Uterus (tissue), 4 donors: ENCODE results near the gene PDK2. TPM values are rescaled to one million over a fixed set of nuclear protein-coding genes. Genes with fewer than 3 reads are reported as not detected.

Experiments
- DNase-seq, 2 donors: peaks; one replicate each; pipeline ENCODE4 v3.0.0-alpha.2; 2019 to 2020
- H3K27ac ChIP-seq, 2 donors: fragments of 200-600 bp; sonication (generic); 1 replicate in 1 of 2; 2 replicates in 1 of 2; pipeline ENCODE4 v1.5.1; 2016 to 2018
- H3K27me3 ChIP-seq, 2 donors: fragments of 200-600 bp; sonication (generic); one replicate each; pipeline ENCODE4 v1.5.1; 2018 to 2019; ENCODE audit warnings: control low read depth in 1 of 2
- H3K36me3 ChIP-seq, 2 donors: fragments of 200-600 bp; sonication (generic); one replicate each; pipeline ENCODE4 v1.5.1; 2019; ENCODE audit warnings: control low read depth in 1 of 2
- H3K4me1 ChIP-seq, 2 donors: fragments of 200-600 bp; sonication (generic); one replicate each; pipeline ENCODE4 v1.5.1; 2018 to 2019; ENCODE audit warnings: control low read depth in 1 of 2
- H3K4me3 ChIP-seq, 2 donors: fragments of 200-600 bp; sonication (generic); 1 replicate in 1 of 2; 2 replicates in 1 of 2; pipeline ENCODE4 v1.5.1; 2018 to 2019; ENCODE audit warnings: mild to moderate bottlenecking in 1 of 2
- H3K9me3 ChIP-seq, 2 donors: fragments of 200-600 bp; sonication (generic); one replicate each; pipeline ENCODE4 v1.5.1; 2019; ENCODE audit warnings: control low read depth in 1 of 2
- CTCF ChIP-seq, 4 experiments: fragments of 200-600 bp in 2 of 4; fragments of 450-650 bp in 2 of 4; sonication (generic) in 2 of 4; IDR thresholded peaks; one replicate each; pipeline ENCODE4 v1.5.1; 2016 to 2019; ENCODE audit warnings: antibody characterized with exemption in 4 of 4, mild to moderate bottlenecking in 2 of 4, moderate library complexity in 1 of 4
- POLR2A ChIP-seq, 2 donors: fragments of 450-650 bp; IDR thresholded peaks; one replicate each; pipeline ENCODE4 v1.6.1; 2016; ENCODE audit warnings: antibody characterized with exemption in 2 of 2, mild to moderate bottlenecking in 1 of 2, moderate library complexity in 1 of 2
- intact Hi-C: fragments of 100-400 bp; cut with DNase I; formaldehyde crosslinking; loops from one replicate; pipeline ENCODE4 v1.15.1; 2023; ENCODE audit warnings: low total_unique reads
- total RNA-seq, 4 donors: library from RNA; depleted of rRNA in 3 of 4; stranded (reverse); fragments of >200 nt in 3 of 4; gene quantifications; one replicate each; pipeline versions ENCODE4 v1.1.0 to v1.2.4, GENCODE V29; 2014 to 2023
- donor health status: DM: yes; HTN: yes; CAD: no.

PDK2 gene
- total RNA-seq, 4 donors from 2014 or later = 12.9 to 62.6 (median 32.4) TPM

GRCh38 chr17:50066995-50067394 lies 28.2 kb upstream of the PDK2 start:
- intact Hi-C loops = no loop called here
- no peaks in the 10 kb centered on the region for H3K36me3 ChIP-seq
- no peak for TF ChIP-seq POLR2A (IDR thresholded peaks at IDR 0.05)
- TF ChIP-seq CTCF (IDR thresholded peaks at IDR 0.05) = no peak
- DNase-seq = no peak
- no peak overlapping the region for H3K4me3 ChIP-seq
- H3K4me1 ChIP-seq = peaks cover 10 to 25% of the 10 kb centered on the region in 2 donors
- H3K27ac ChIP-seq = peak overlapping the region; percentile 91 to 92
- no peaks in the 10 kb centered on the region for H3K9me3 ChIP-seq
- H3K27me3 ChIP-seq = no peaks in the 10 kb centered on the region

DNA sequence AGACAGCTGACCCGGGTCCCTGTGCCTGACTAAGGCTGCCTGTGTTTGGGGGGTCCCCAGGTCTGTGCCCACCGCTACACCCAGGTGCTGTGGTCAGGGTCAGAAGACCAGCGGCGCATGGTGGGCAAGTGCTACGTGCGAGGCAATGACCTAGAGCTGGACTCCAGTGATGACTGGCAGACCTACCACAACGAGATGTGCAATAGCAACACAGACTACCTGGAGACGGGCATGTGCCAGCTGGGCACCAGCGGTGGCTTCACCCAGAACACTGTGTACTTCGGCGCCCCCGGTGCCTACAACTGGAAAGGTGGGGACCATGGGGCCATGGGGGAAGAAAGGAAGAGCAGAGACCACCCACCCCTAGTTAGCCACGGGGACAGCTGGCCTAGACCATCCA lies 27.2 kb upstream of the PDK2 start:
- Histone ChIP-seq H3K4me3 (no peak overlapping the region), H3K9me3 (no peaks in the 10 kb centered on the region), H3K4me1 (peaks cover 10 to 15% of the 10 kb centered on the region in 2 donors), H3K36me3 (no peaks in the 10 kb centered on the region), H3K27ac (no peak overlapping the region), H3K27me3 (no peaks in the 10 kb centered on the region)
- no peak for DNase-seq
- TF ChIP-seq POLR2A (IDR thresholded peaks at IDR 0.05) = no peak
- TF ChIP-seq CTCF (IDR thresholded peaks at IDR 0.05) = no peak
- intact Hi-C loops = no loop called here

DNA sequence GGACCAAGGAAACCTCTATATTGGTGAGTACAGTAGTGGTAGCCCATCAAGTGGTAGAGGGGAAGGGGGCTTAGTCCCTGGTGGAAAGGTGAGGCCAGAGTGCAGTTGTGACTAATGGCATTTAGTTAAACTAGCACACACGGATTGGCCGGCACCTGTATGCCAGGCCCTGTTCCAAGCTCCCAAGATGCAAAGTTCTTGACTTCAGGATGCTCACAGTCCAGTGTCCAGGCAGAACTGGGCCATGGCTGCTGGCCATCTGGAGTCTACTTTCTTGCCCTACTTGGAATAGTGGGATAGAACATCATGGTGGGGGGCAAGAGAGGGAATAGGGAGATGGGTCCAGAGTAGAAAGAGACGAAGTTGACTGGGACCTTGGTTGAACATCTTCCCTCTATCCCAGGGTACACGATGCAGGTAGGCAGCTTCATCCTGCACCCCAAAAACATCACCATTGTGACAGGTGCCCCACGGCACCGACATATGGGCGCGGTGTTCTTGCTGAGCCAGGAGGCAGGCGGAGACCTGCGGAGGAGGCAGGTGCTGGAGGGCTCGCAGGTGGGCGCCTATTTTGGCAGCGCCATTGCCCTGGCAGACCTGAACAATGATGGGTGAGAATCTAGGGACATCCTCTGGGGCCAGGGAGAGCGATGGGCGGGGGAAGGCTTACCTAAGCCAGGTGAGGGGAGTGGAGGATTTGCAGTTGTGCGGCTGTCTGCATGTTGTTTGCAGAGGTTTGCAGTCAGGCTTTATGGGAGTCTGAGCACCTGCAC lies 24.1 kb upstream of the PDK2 start:
- intact Hi-C loops = no loop called here
- no peaks in the 10 kb centered on the region for H3K27me3 ChIP-seq
- no peak for DNase-seq
- no peaks in the 10 kb centered on the region for H3K36me3 ChIP-seq
- no peak overlapping the region for H3K27ac ChIP-seq
- no peak overlapping the region for H3K4me3 ChIP-seq
- TF ChIP-seq CTCF (IDR thresholded peaks at IDR 0.05) (no peak), POLR2A (IDR thresholded peaks at IDR 0.05) (no peak)
- H3K4me1 ChIP-seq = no peaks in the 10 kb centered on the region
- H3K9me3 ChIP-seq = no peaks in the 10 kb centered on the region

- intact Hi-C loops = no loop called here
- H3K36me3 ChIP-seq = no peaks in the 10 kb centered on the region
- no peaks in the 10 kb centered on the region for H3K9me3 ChIP-seq
- no peak for DNase-seq
- no peak overlapping the region for H3K4me3 ChIP-seq
- no peak overlapping the region for H3K27ac ChIP-seq
- H3K4me1 ChIP-seq = no peaks in the 10 kb centered on the region
- TF ChIP-seq CTCF (IDR thresholded peaks at IDR 0.05) = no peak
- TF ChIP-seq POLR2A (IDR thresholded peaks at IDR 0.05) = no peak
- no peaks in the 10 kb centered on the region for H3K27me3 ChIP-seq
Measured at GRCh38 chr17:50071692-50072091, 23.5 kb upstream of the PDK2 start.

DNA sequence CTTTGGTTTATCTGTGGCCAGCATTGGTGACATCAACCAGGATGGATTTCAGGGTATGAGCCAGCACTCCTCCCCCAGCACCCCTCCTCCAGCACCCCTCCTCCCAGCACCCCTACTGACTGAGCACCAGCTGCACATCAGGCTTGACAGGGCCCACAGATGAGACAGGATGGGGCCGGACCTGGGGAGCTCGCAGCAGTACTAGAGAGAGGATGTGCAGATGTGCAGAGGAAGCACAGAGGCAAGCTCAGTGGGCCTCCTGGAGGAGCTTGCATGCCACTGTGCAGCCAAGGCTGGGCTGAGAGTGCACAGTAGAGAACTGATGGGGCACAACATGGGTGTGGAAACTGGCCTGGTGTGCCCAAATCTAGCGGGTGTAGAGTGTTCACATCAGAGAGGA lies 23.0 kb upstream of the PDK2 start:
- H3K4me1 ChIP-seq = no peaks in the 10 kb centered on the region
- intact Hi-C loops = no loop called here
- no peaks in the 10 kb centered on the region for H3K27me3 ChIP-seq
- H3K4me3 ChIP-seq = no peak overlapping the region
- H3K27ac ChIP-seq = no peak overlapping the region
- DNase-seq = no peak
- TF ChIP-seq CTCF (IDR thresholded peaks at IDR 0.05) (no peak), POLR2A (IDR thresholded peaks at IDR 0.05) (no peak)
- H3K9me3 ChIP-seq = no peaks in the 10 kb centered on the region
- H3K36me3 ChIP-seq = no peaks in the 10 kb centered on the region
